Measurements from ENCODE around the gene DHX57.
"Not testable (repeated sequence)": the region's sequence is repeated elsewhere in the genome, so short reads cannot be mapped to it uniquely, and the experiment has no call there.

The DHX57 gene

GRCh38 chr2:38792751-38793150, 83.0 kb downstream of the DHX57 start:
- no peak for DNase-seq

- not testable (repeated sequence) for DNase-seq
Observed at GRCh38 chr2:38792321-38792720, 83.4 kb downstream of the DHX57 start.

GRCh38 chr2:38791744-38792143, 84.0 kb downstream of the DHX57 start:
- DNase-seq: no peak

GRCh38 chr2:38789691-38790090, 86.0 kb downstream of the DHX57 start:
- DNase-seq: no peak

- DNase-seq: peak; percentile 18
Observed at GRCh38 chr2:38788306-38788705, 87.4 kb downstream of the DHX57 start.

GRCh38 chr2:38783586-38783985, 92.1 kb downstream of the DHX57 start:
- no peak for DNase-seq

GRCh38 chr2:38778687-38779082, 97.0 kb downstream of the DHX57 start:
- DNase-seq: no peak

GRCh38 chr2:38776531-38776930, 99.2 kb downstream of the DHX57 start:
- no peak for DNase-seq

GRCh38 chr2:38775921-38776225, 99.9 kb downstream of the DHX57 start:
- no peak for DNase-seq

- DNase-seq: no peak
Observed at GRCh38 chr2:38775097-38775920, 100.4 kb downstream of the DHX57 start.

- DNase-seq: no peak
Observed at GRCh38 chr2:38771632-38772031, 104.1 kb downstream of the DHX57 start.

- no peak for DNase-seq
Observed at GRCh38 chr2:38765551-38765950, 110.2 kb downstream of the DHX57 start.

GRCh38 chr2:38765149-38765548, 110.6 kb downstream of the DHX57 start:
- DNase-seq: no peak

- DNase-seq: no peak
Observed at GRCh38 chr2:38763728-38764127, 112.0 kb downstream of the DHX57 start.

GRCh38 chr2:38763228-38763627, 112.5 kb downstream of the DHX57 start:
- DNase-seq: no peak

- not testable (repeated sequence) for DNase-seq
Observed at GRCh38 chr2:38755891-38756290, 119.8 kb downstream of the DHX57 start.

GRCh38 chr2:38754506-38754905, 121.2 kb downstream of the DHX57 start:
- DNase-seq: no peak

- no peak for DNase-seq
Observed at GRCh38 chr2:38754049-38754448, 121.7 kb downstream of the DHX57 start.

GRCh38 chr2:38751596-38752410, 123.9 kb downstream of the DHX57 start:
- no peak for DNase-seq

GRCh38 chr2:38750891-38751595, 124.7 kb downstream of the DHX57 start, which contains the start of gene SRSF7:
TSS of gene SRSF7 (minus strand) at chr2:38751361. CDS start at chr2:38751256, 105 bp downstream.
- peak; percentile 98 for DNase-seq

- no peak for DNase-seq
Observed at GRCh38 chr2:38750011-38750890, 125.5 kb downstream of the DHX57 start.

All from NCI-H2171 treated with DMSO at 0.1 percent for 48 hours (cell line).